ENCODE results near the gene SDSL. TPM values are rescaled to one million over a fixed set of nuclear protein-coding genes. Genes with fewer than 3 reads are reported as not detected.
A peak's percentile ranks its signal among the peaks of the same experiment; 100 is the strongest.

SDSL gene
- total and polyA plus RNA-seq, 5 donors: 4.2 to 9.5 (median 6.3) TPM

DNA sequence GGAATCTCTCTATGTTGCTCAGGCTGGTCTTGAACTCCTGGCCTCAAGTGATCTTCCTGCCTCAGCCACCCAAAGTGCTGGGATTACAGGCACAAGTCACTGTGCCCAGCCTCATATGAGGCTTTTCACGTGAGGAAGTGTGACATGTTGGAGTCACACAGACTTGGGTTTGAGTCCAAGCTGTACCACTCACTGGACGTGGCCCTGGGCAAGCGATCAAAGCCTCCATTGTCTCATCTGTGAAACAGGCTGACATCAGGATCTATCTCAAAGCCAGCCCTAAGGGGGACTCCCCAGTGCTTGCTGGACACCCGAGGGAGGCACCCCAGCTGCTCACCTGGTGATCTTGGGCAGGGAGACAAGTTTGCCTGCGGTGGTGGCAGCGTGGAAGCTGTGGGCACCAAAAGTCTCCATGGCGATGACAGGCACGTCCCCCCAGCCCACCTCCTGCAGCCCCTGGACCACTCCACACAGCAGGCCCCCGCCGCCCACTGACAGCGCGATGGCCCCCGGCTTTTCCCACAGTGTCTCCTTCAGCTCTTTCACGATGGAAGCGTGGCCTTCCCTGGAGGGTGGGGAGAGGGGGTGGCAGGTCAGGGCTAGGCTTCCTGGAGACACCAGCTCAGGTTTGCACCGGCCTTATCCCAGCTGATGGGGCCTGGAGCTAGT, 25.2 kb upstream of the SDSL start:
- Histone ChIP-seq H3K4me3 (ENCODE audit: low read length) (no peak overlapping the region), H3K27me3 (ENCODE audit: control insufficient read depth, insufficient read depth) (no peaks in the 10 kb centered on the region), H3K4me1 (ENCODE audit: control insufficient read depth, insufficient read depth, low read length) (no peaks in the 10 kb centered on the region), H3K9me3 (ENCODE audit: control insufficient read depth, low read length) (no peaks in the 10 kb centered on the region), H3K27ac (ENCODE audit: low read length) (no peak overlapping the region)
- ATAC-seq (no peak), DNase-seq (no peak)
- 67% methylated on average over 16 of the region's 16 CpGs for WGBS
- intact Hi-C loops (cut with DNase I): no loop called here

DNA sequence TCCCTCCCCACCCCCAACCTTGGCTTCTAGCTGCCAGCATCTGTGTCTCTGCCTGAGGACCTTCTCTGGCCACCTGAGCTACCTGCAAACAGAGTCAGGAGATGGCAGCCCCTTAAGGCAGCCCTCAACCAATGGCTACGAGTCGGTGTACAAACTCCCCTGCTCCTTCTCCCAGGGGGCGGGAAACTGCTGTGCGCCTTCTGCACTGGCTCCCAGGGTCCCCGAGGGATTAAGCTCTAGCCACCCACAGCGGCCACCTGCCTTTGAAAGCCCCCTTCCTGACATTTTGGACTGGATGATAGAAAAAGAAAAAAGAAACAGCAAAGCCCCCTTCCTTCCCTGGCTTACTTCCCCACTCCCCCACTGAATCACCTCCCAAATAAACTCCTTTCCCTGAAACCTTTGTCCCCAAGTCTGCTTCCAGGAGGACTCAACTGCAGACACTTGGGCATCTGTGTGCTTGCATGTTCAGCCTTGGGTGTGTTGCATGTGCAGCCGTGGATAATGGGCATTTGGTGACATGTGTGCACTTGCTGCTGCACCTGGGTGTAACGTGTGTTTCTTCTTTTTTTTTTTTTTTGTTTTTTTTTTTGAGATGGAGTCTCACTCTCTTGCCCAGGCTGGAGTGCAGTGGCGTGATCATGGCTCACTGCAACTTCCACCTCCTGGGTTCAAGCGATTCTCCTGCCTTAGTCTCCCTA, 24.5 kb upstream of the SDSL start:
- 66% methylated on average over 10 of the region's 10 CpGs for WGBS
- H3K9me3 ChIP-seq (ENCODE audit: control insufficient read depth, low read length): no peaks in the 10 kb centered on the region
- H3K27me3 ChIP-seq (ENCODE audit: control insufficient read depth, insufficient read depth): no peaks in the 10 kb centered on the region
- no peak for DNase-seq
- H3K4me3 ChIP-seq (ENCODE audit: low read length): no peak overlapping the region
- intact Hi-C loops (cut with DNase I): no loop called here
- no peak overlapping the region for H3K27ac ChIP-seq (ENCODE audit: low read length)
- no peaks in the 10 kb centered on the region for H3K4me1 ChIP-seq (ENCODE audit: control insufficient read depth, insufficient read depth, low read length)
- no peak for ATAC-seq

DNA sequence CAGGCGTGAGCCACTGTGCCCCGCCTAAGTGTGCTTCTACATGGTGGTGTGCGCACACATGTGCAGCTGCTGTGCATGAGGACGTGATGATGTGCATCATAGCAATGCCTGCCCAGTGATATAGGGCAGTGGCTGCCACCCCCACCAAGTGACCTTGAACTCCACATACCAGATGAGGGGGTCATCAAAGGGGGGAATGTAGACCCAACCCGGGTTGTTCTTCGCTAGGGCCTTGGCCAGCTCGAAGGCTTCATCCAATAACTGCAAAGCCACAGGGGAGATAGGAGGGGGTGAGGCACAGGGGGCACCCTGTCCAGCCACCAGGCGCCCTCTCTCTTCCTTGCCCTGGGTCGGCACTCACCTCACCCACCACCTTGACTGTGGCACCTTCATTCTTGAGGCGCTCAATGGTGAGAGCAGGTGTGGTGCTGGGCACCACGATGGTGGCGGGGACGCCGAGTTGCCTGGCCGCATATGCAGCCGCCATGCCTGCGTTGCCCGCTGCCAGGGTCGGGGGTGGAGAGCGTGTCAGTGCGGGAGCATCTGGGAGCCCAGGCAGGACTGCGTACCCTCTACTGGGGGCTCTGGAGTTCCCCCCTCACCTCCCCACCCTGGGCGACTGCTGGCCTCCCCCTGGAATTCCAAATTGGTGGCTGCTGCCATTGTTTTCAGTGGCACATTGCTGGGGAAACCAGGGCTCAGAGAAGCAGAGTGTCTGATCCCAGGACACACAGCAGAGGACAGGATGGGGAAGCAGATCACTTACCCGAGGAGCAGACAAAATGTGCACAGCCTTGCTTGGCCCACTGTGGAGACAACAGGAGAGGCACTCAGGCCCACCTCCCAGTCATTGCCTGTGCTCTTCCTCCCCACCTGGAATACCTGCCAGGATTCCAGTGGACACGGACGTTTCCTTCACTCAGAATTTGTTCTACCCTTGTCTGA, 23.6 kb upstream of the SDSL start:
- H3K27me3 ChIP-seq (ENCODE audit: control insufficient read depth, insufficient read depth): no peaks in the 10 kb centered on the region
- no peaks in the 10 kb centered on the region for H3K9me3 ChIP-seq (ENCODE audit: control insufficient read depth, low read length)
- peaks cover under 1% of the 10 kb centered on the region for H3K4me1 ChIP-seq (ENCODE audit: control insufficient read depth, insufficient read depth, low read length)
- H3K27ac ChIP-seq (ENCODE audit: low read length): no peak overlapping the region
- no peak for ATAC-seq
- 81% methylated on average over 26 of the region's 26 CpGs for WGBS
- intact Hi-C loops (cut with DNase I): no loop called here
- no peak overlapping the region for H3K4me3 ChIP-seq (ENCODE audit: low read length)
- DNase-seq: no peak

DNA sequence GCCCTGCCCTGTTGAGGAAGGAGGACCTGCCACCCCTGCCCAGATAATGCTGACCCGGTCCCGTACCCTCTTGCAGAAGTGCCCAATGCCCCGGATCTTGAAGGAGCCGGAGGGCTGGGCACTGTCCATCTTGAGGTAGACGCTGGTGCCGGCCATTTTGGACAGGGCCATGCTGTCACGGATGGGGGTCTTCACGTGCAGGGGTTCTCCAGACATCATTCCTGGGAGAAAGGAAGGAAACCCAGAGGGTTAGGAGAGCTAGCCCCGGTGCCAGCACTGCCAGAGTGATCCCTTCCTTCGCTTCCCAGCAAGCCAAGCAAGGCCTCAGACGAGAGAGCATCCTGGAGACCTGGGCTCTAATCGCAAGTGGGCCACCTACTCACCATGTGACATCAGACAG, 22.7 kb upstream of the SDSL start:
- Histone ChIP-seq H3K4me3 (ENCODE audit: low read length) (no peak overlapping the region), H3K9me3 (ENCODE audit: control insufficient read depth, low read length) (no peaks in the 10 kb centered on the region), H3K27me3 (ENCODE audit: control insufficient read depth, insufficient read depth) (no peaks in the 10 kb centered on the region), H3K27ac (ENCODE audit: low read length) (no peak overlapping the region), H3K4me1 (ENCODE audit: control insufficient read depth, insufficient read depth, low read length) (peaks cover 2% of the 10 kb centered on the region)
- intact Hi-C loops (cut with DNase I): no loop called here
- WGBS: 84% methylated on average over 12 of the region's 12 CpGs
- DNase-seq: no peak
- no peak for ATAC-seq

DNA sequence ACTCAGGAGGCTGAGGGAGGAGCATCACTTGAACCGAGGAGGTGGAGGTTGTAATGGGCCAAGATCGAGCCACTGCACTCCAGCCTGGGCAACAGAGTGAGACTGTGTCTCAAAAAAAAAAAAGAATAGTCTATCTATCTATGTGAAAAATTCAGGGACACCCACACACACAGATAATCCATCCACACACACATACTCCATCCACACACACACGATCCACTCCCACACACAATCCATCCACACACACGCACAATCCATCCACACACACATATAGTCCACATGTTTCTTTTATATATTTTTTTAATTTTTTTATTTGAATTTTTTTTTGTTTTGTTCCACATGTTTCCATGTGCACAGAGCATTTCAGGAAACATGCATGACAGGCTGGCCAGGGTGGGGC, 21.8 kb upstream of the SDSL start:
- H3K27ac ChIP-seq (ENCODE audit: low read length): no peak overlapping the region
- H3K27me3 ChIP-seq (ENCODE audit: control insufficient read depth, insufficient read depth): no peaks in the 10 kb centered on the region
- intact Hi-C loops (cut with DNase I): no loop called here
- ATAC-seq (no peak), DNase-seq (no peak)
- 70% methylated on average over 4 of the region's 4 CpGs for WGBS
- H3K4me3 ChIP-seq (ENCODE audit: low read length): no peak overlapping the region
- peaks cover 2% of the 10 kb centered on the region for H3K4me1 ChIP-seq (ENCODE audit: control insufficient read depth, insufficient read depth, low read length)
- no peaks in the 10 kb centered on the region for H3K9me3 ChIP-seq (ENCODE audit: control insufficient read depth, low read length)

DNA sequence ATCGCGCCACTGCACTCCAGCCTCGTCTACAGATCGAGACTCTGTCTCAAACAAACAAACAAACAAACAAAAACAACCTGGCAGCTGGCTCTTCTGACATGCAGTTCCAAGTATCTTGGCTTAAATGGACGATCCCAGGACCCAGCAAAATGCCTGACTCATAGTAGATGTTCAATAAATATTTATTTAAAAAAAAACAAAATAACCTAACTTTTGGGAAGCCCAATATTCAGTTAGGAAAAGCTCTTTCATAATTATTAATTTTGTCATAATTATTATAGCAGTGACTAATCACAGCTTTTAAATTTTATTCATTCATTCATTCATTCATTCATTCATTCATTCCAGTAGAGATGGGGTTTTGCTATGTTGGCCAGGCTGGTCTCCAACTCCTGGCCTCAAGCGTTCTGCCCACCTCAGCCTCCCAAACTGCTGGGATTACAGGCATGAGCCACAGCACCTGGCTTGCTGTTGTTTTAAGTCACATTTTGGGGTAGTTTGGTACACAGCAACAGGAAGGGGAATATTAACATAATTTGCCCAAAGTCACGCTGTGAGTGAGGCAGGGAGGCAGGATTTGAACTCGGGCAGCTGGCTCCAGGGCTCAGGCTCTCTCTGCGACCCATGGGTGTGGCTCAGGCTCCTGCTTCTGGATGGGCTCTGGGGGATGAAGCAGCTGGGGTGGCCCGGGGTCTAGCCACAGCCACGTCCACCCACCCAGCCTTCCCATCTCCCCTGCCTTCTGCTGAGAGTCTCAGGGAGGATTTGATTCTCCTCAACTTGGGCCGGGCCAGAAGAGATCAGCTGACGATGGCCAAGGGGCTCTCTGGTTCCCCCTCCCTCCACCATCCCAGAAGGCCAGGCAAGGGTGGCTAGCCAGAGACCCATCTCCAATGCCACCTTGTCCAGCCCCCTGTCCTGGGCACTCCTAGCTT, 20.8 kb upstream of the SDSL start:
- DNase-seq: no peak
- Histone ChIP-seq H3K9me3 (ENCODE audit: control insufficient read depth, low read length) (no peaks in the 10 kb centered on the region), H3K4me1 (ENCODE audit: control insufficient read depth, insufficient read depth, low read length) (peaks cover 2% of the 10 kb centered on the region), H3K27ac (ENCODE audit: low read length) (no peak overlapping the region), H3K4me3 (ENCODE audit: low read length) (no peak overlapping the region), H3K27me3 (ENCODE audit: control insufficient read depth, insufficient read depth) (no peaks in the 10 kb centered on the region)
- intact Hi-C loops (cut with DNase I): no loop called here
- no peak for ATAC-seq
- 71% methylated on average over 13 of the region's 13 CpGs for WGBS

DNA sequence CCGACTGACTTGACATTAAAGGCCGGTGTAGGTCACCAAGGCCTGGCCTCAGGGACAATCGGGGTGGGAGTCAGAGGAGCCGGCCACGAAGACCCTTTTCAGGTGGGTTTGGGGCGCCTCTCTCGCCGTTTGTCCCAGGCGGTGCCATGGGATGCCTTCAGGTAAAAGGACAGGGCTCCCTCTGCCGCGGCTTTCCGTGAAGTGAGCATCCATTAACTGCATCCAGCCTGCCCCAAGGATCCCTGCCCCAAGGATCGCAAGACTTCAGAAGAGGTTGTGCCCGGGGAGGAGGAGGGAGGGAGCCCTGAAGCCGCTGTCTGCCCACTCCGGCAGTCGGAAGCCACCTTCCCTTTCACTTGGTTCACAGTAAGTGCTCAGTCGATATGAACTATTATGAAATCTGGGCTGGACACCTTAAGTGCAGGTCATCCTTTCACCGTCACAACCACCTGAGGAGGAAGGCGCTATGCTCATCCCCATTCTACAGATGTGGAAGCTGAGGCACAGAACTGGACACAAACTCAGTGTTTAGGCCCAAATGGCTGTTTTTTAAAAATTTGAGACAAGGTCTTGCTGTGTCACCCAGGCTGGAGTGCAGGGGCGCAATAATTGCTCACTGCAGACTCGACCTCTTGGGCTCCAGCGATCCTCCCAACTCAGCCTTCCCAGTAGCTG, 19.5 kb upstream of the SDSL start:
- no peak for DNase-seq
- Histone ChIP-seq H3K27ac (ENCODE audit: low read length) (no peak overlapping the region), H3K4me3 (ENCODE audit: low read length) (no peak overlapping the region), H3K9me3 (ENCODE audit: control insufficient read depth, low read length) (no peaks in the 10 kb centered on the region), H3K27me3 (ENCODE audit: control insufficient read depth, insufficient read depth) (no peaks in the 10 kb centered on the region), H3K4me1 (ENCODE audit: control insufficient read depth, insufficient read depth, low read length) (peaks cover 2% of the 10 kb centered on the region)
- intact Hi-C loops (cut with DNase I): no loop called here
- ATAC-seq: no peak
- 93% methylated on average over 23 of the region's 23 CpGs for WGBS

DNA sequence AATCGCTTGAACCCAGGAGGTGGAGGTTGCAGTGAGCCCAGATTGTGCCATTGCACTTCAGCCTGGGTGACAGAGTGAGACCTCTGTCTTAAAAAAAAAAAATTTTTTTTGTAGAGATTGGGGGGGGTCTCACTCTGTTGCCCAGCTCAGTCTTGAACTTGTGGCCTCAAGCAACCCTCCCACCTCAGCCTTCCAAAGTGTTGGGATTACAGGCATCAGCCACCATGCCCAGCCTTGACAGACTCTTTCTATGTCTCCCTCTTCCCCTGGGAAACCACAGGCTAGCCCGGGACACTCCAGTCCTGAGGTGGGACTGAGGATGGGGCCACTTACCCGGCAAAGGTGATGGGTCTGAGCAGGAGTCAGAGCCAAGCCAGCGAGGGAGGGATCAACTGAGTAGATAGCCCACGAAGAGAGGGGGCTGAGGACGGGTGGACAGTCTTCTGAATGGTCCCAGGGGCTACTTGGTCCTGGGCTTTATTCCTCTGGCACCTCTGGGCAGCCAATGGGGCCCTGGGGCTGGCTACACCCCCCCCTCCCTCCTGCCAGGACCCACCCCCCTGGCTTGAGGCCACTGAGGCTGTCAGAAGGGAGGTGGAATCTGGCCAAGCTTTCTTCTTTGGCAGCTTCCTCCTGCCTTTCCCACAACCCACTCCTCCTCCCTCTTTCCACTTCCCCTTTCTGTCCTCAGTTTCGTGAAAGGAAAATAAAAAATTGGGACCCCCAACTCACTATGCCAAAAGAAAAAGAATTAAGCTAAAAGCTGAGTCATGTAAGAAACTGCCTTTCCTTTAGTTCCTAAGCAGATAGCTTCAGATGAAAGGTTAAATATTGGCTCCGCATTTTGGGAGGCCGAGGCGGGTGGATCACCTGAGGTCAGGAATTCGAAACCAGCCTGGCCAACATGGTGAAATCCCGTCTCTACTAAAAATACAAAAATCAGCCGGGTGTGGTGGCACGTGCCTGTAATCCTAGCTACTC, 18.5 kb upstream of the SDSL start, which contains the start of gene SDS:
SDS (minus strand) TSS at position 453 of the 981 bp plus-strand sequence. CDS start 4,179 bp downstream, outside the sequence.
- peak within 1 kb of the TSS; percentile 33 for H3K4me3 ChIP-seq (ENCODE audit: low read length)
- peaks cover 2% of the 10 kb centered on the region for H3K4me1 ChIP-seq (ENCODE audit: control insufficient read depth, insufficient read depth, low read length)
- H3K27me3 ChIP-seq (ENCODE audit: control insufficient read depth, insufficient read depth): no peaks in the 10 kb centered on the region
- WGBS: 18% methylated on average over 14 of the region's 14 CpGs
- H3K27ac ChIP-seq (ENCODE audit: low read length): no peak within 1 kb of the TSS
- peak; percentile 67 to 90 (median 87) for DNase-seq
- intact Hi-C loops (cut with DNase I): no loop called here
- no peaks in the 10 kb centered on the region for H3K9me3 ChIP-seq (ENCODE audit: control insufficient read depth, low read length)
- peak; percentile 80 for ATAC-seq

DNA sequence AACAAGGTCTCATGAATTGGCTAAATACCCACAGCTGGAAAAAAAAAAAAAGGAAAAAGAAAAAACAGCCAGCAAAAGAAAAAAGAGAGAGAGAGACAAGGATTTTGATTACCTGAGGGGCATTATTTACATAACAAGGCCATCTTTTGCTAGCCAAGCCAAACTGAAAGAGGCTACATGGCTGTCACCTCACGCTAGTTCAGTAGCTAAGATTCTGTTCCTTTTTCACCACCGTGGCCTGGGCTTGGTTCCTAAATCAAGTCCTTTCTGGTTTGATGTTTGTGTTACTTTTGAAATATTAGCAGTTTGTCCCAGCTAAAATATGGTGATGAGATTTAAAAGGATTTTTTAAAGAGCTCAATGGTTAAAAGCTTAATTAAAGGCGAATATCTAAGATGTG, 16.5 kb upstream of the SDSL start:
- Histone ChIP-seq H3K4me1 (ENCODE audit: control insufficient read depth, insufficient read depth, low read length) (peaks cover 2% of the 10 kb centered on the region), H3K4me3 (ENCODE audit: low read length) (no peak overlapping the region), H3K27me3 (ENCODE audit: control insufficient read depth, insufficient read depth) (no peaks in the 10 kb centered on the region), H3K27ac (ENCODE audit: low read length) (no peak overlapping the region), H3K9me3 (ENCODE audit: control insufficient read depth, low read length) (no peaks in the 10 kb centered on the region)
- ATAC-seq: no peak
- no peak for DNase-seq
- intact Hi-C loops (cut with DNase I): no loop called here
- 82% methylated on average over 3 of the region's 3 CpGs for WGBS
